Measurements from ENCODE around the gene TPI1. TPM values are rescaled to one million over a fixed set of nuclear protein-coding genes. Genes with fewer than 3 reads are reported as not detected.
"Not testable (repeated sequence)": the region's sequence is repeated elsewhere in the genome, so short reads cannot be mapped to it uniquely, and the experiment has no call there.

The TPI1 gene
- total RNA-seq, 4 donors from 2014 or later, result 189 to 346 (median 282) TPM

GRCh38 chr12:6861391-6861790, 5.9 kb upstream of the TPI1 start:
- Histone ChIP-seq H3K9me3 (no peaks in the 10 kb centered on the region), H3K4me3 (no peak overlapping the region), H3K27ac (no peak overlapping the region), H3K27me3 (no peaks in the 10 kb centered on the region), H3K36me3 (peaks cover 2 to 100% (median 28%) of the 10 kb centered on the region in 3 donors), H3K4me1 (peaks cover 0 to 2% (median 0%) of the 10 kb centered on the region in 4 donors)
- DNase-seq (ENCODE audit: low spot score in 2 of 2), result no peak
- TF ChIP-seq EP300 (IDR thresholded peaks at IDR 0.05) (no peak), POLR2A (IDR thresholded peaks at IDR 0.05) (no peak)
- 94 to 98% methylated on average over 8 to 9 of the region's 9 CpGs for WGBS, 2 donors

GRCh38 chr12:6863033-6863432, 4.3 kb upstream of the TPI1 start:
- TF ChIP-seq POLR2A (IDR thresholded peaks at IDR 0.05), result no peak
- TF ChIP-seq CTCF (IDR thresholded peaks at IDR 0.05), result no peak
- TF ChIP-seq EP300 (IDR thresholded peaks at IDR 0.05), result no peak
- peaks cover 0 to 83% (median 26%) of the 10 kb centered on the region in 3 donors for H3K36me3 ChIP-seq
- DNase-seq (ENCODE audit: low spot score in 2 of 2), result no peak

GRCh38 chr12:6863586-6864321, 3.6 kb upstream of the TPI1 start:
- no peak for TF ChIP-seq EP300 (IDR thresholded peaks at IDR 0.05)
- TF ChIP-seq CTCF (IDR thresholded peaks at IDR 0.05), result no peak
- no peak for TF ChIP-seq POLR2A (IDR thresholded peaks at IDR 0.05)
- WGBS, 2 donors, result 87 to 91% methylated on average over 15 to 16 of the region's 16 CpGs
- H3K36me3 ChIP-seq, result peaks cover 0 to 76% (median 26%) of the 10 kb centered on the region in 3 donors

More at GRCh38 chr12:6863033-6863432, 4.3 kb upstream of the TPI1 start:
- Histone ChIP-seq H3K9me3 (no peaks in the 10 kb centered on the region), H3K4me1 (peaks cover 0 to 9% (median 0%) of the 10 kb centered on the region in 4 donors), H3K4me3 (no peak overlapping the region), H3K27me3 (no peaks in the 10 kb centered on the region), H3K27ac (no peak overlapping the region)
- 92 to 93% methylated on average over 8 to 11 of the region's 11 CpGs for WGBS, 2 donors

GRCh38 chr12:6865307-6865706, 2.0 kb upstream of the TPI1 start:
- not testable (repeated sequence) for H3K9me3 ChIP-seq; DNase-seq (ENCODE audit: low spot score in 2 of 2); H3K27ac ChIP-seq; H3K4me3 ChIP-seq; H3K27me3 ChIP-seq
- WGBS, 2 donors, result 90 to 93% methylated on average over 5 of the region's 5 CpGs
- peaks cover 0 to 32% (median 17%) of the 10 kb centered on the region in 4 donors for H3K4me1 ChIP-seq
- H3K36me3 ChIP-seq, result peaks cover 0 to 69% (median 17%) of the 10 kb centered on the region in 3 donors

More at GRCh38 chr12:6863586-6864321, 3.6 kb upstream of the TPI1 start:
- Histone ChIP-seq H3K4me3 (no peak overlapping the region), H3K4me1 (peaks cover 0 to 17% (median 6%) of the 10 kb centered on the region in 4 donors), H3K27ac (no peak overlapping the region), H3K9me3 (no peaks in the 10 kb centered on the region), H3K27me3 (no peaks in the 10 kb centered on the region)
- DNase-seq (ENCODE audit: low spot score in 2 of 2), result no peak

- 70 to 74% methylated on average over 18 to 19 of the region's 19 CpGs for WGBS, 2 donors
- H3K27ac ChIP-seq, result peak overlapping the region; percentile 77 to 98 (median 96)
- H3K27me3 ChIP-seq, result no peaks in the 10 kb centered on the region
- H3K4me1 ChIP-seq, result peaks cover 0 to 42% (median 23%) of the 10 kb centered on the region in 4 donors
- H3K9me3 ChIP-seq, result no peaks in the 10 kb centered on the region
- TF ChIP-seq CTCF (IDR thresholded peaks at IDR 0.05) (no peak), EP300 (IDR thresholded peaks at IDR 0.05) (no peak), POLR2A (IDR thresholded peaks at IDR 0.05) (no peak)
- peak overlapping the region; percentile 76 to 96 (median 94) for H3K4me3 ChIP-seq
- DNase-seq (ENCODE audit: low spot score in 2 of 2), result no peak
- H3K36me3 ChIP-seq, result peaks cover 0 to 69% (median 9%) of the 10 kb centered on the region in 3 donors
Observed at GRCh38 chr12:6866163-6866919, 990 bp upstream of the TPI1 start.
